Measurements from ENCODE around the gene BORCS6.
A peak's percentile ranks its signal among the peaks of the same experiment; 100 is the strongest.
"Not testable (repeated sequence)": the region's sequence is repeated elsewhere in the genome, so short reads cannot be mapped to it uniquely, and the experiment has no call there.

The BORCS6 gene

GRCh38 chr17:8173056-8173870, 16.7 kb downstream of the BORCS6 start:
- DNase-seq (ENCODE audit: low read depth) = no peak

GRCh38 chr17:8170186-8170585, 19.8 kb downstream of the BORCS6 start:
- not testable (repeated sequence) for DNase-seq (ENCODE audit: low read depth)

GRCh38 chr17:8167526-8167925, 22.5 kb downstream of the BORCS6 start:
- DNase-seq (ENCODE audit: low read depth) = no peak

DNA sequence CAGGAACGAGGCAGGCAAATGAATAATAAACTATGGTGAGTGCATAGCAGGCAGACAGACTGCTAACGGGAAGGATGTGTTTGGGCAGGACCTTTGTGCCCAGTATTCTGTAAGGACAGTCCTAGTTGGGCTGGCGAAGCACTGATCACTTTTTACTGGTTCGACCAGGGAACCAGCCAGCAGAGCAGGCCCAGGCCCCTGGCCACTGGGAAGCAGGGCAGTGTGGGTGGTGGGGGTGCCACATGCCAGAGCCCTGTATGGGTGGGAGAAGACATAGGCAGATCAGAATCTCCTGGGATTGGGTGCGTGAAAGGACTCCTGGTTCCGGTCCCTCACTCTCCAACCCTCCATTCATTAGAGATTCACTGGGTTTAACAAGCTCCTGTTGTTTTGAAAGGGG, 23.2 kb downstream of the BORCS6 start:
- no peak for DNase-seq (ENCODE audit: low read depth)

GRCh38 chr17:8164815-8165131, 25.2 kb downstream of the BORCS6 start:
- no peak for DNase-seq (ENCODE audit: low read depth)

GRCh38 chr17:8163978-8164814, 25.8 kb downstream of the BORCS6 start:
- no peak for DNase-seq (ENCODE audit: low read depth)

- no peak for DNase-seq (ENCODE audit: low read depth)
These were observed 26.7 kb downstream of the BORCS6 start for GRCh38 chr17:8162997-8163977.

- DNase-seq (ENCODE audit: low read depth) = peak; percentile 62
These were observed 27.6 kb downstream of the BORCS6 start, which contains the start of gene VAMP2 for GRCh38 chr17:8162233-8162996. Gene VAMP2 (minus strand): TSS chr17:8162948. CDS start chr17:8162879, 69 bp downstream.

DNA sequence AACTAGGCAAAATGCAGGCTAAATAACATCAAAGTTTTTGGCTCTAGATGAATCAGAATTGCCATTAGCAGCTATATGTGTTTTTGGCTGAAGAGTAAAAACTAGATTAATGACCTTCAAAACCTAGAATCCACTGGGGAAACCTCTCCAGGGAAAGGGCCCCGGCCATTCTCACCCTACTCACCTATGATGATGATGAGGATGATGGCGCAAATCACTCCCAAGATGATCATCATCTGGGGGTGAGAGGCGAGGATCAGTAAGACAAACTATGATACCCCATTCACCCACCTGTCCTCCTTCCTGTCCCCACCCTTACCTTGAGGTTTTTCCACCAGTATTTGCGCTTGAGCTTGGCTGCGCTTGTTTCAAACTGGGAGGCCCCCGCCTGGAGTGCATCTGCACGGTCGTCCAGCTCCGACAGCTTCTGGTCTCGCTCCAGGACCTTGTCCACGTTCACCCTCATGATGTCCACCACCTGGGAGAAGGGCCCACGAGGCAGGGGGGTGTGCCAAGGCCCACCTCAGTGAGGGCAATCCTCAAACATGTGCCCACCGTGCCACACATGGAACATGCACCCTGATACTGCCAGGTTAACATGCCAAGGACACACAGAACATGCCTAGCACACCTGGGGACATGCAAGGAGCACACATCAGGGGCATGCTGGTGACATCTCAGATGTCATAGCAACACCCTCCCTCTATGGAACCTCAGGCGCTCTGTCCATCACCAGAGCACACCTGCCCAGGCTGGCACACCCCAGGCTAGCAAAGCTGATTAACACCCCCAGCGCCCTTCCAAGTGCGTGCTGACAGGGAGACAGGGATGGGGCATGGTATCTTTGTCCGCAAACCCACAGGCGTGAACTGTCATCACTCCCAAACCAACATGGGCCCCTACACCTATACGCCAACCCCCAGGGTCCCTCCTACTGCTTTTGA, 28.4 kb downstream of the BORCS6 start:
- no peak for DNase-seq (ENCODE audit: low read depth)

GRCh38 chr17:8160741-8161221, 29.2 kb downstream of the BORCS6 start:
- DNase-seq (ENCODE audit: low read depth) = no peak

DNA sequence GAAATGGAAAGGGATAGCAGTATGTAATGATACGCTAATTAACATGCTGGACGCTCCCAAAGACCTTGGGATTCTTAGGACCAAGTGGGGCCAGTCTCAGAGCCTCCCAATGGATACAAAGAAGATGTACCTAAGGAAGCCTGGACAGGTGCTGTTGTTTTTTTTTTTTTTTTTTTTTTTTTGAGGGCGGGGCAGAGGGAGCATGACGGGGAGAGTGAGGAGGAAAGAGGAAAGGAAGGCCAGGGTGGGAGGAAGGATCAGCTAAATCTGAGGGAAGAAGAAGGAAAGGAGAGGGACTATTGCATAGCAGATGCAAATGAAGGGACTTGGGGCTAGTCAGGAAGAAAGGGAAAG, 29.8 kb downstream of the BORCS6 start:
- no peak for DNase-seq (ENCODE audit: low read depth)

DNA sequence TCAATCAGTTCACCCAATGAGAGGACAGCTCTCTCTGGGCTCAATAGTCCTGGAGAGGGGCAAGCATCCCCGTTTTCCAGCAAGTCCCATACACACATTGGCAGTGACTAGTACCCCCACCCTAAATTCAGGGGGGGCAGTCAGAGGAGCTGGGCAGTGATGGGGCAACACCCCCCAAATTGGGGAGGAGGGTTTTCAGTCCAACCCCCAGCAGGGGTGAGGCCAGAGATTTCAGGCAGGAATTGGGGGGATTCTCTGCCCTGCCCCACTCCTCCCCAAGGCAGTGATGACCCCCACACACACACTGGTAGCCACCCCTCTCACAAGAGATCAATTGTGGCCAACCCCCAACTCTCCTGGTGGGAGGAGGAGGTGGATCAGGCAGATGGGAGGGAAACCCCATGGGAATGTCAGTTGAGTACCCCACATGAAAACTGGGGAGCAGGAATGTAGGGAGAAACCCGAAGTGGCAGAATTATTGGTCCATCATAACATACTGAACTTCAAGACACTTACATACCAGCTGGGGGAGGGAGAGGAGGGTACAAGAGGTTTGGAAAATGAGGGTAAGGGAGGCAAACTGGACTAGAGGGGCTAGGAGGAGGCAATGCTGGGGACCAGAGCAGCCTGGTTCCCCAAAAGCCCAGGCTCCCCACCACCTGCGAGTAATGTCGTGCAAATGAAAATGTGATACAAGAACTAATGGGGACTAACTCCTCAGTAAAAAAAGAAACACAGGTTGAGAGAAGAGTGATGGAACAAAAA, 30.3 kb downstream of the BORCS6 start:
- no peak for DNase-seq (ENCODE audit: low read depth)

DNA sequence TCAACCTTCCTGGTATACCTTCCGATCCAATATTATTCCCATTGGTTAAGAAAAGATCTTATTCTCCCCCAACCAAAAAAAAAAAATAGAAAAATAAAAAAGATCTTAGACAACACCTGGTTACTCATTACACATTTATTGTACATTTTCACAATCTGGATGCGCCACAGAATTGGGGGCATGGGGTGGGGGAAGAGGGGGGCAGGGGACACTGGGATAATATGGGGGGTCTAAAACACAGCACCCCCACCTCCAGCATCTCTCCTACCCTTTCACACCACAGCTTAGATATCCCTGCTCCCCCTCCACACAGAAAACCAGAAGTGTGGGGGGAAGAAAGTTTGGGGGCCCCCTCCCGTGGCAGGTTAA, 31.0 kb downstream of the BORCS6 start:
- no peak for DNase-seq (ENCODE audit: low read depth)

GRCh38 chr17:8158267-8159031, 31.5 kb downstream of the BORCS6 start:
- peak; percentile 84 for DNase-seq (ENCODE audit: low read depth)

DNA sequence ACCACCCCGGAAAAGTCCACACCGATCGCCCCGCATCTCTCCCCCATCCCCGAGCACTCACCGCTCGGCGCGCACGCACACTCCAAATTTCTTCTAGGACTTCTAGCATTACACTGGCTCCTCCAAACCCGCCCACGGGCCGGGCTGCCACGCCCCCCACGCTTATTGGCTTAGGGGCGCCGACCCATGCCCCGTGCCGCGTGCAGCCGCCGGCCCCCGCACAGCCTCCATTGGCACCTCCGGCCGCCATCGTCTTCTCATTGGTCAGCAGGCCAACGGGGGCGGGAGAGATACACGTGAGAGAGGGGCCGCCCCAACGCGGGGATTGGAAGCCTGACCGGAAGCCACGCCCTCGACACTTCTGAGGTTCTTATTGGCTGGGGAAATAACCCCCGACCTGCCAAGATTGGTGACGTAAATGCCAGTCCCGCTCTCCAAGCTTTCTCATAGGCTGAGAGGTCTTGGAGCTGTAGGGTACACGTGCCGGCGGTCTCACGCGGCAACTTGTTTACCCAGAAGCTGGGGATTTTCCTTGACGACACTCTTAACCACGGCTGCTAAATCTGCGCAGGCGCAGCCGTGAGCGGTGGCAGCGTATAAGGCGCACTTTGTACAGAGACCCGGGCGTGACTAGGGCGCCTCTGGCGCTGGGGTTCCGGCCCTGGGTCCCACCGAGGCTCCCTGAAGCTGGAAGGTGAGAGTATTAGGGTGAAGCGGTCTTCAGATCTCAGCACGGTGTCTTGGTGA, 33.6 kb downstream of the BORCS6 start:
- DNase-seq (ENCODE audit: low read depth) = peak; percentile 99

- no peak for DNase-seq (ENCODE audit: low read depth)
These were observed 34.1 kb downstream of the BORCS6 start for GRCh38 chr17:8155996-8156245.

DNA sequence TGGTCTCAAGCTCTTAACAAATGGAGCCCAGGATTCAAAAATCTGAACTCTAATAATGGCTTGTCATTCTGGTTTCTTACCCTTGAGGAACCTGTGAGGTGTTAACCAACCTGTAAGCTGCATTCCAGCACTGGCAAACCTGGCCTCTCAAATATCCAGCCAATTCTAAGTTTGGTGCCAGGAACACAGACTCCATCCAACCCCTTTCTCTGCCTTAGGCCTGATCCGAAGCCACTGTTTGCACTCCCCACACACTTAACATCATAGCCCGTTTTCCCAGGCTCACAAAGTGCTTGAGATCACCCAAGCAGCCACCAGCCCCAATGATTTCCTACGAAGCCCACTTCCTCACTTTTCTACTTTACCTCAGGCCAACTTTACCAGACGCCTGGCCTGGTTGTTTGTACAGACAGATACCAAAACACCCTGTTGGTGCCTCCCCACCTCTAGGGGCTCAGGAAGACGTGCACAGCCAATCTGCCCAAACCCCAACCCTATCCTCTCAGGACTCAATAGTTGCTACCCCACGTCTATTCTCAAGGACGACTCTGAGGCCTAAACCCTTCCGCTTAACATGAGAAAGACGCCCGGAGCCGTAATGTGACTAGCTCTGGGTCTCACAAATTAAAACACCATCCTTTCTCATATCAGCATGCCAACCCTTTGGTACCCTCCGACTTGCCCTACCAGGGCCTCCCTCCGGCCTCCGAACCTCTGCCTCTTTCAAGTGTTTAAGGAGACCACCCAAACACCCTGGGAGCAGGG, 34.6 kb downstream of the BORCS6 start:
- DNase-seq (ENCODE audit: low read depth) = no peak

Measured in stimulated activated CD8-positive, alpha-beta memory T cell treated with anti-CD3 and anti-CD28 coated beads, Interleukin-15, amount 100 ng/mL, for 1 hour (primary cell).